ENCODE results near the gene MORF4L1. TPM values are rescaled to one million over a fixed set of nuclear protein-coding genes. Genes with fewer than 3 reads are reported as not detected.
"Not testable (repeated sequence)": the region's sequence is repeated elsewhere in the genome, so short reads cannot be mapped to it uniquely, and the experiment has no call there.

Gene MORF4L1
- total and polyA plus RNA-seq, 8 donors = 78.8 to 545 (median 267) TPM

GRCh38 chr15:78866803-78867202 lies 5.9 kb upstream of the MORF4L1 start:
- Histone ChIP-seq H3K4me1 (peaks cover 0 to 3% (median 1%) of the 10 kb centered on the region in 4 donors), H3K9me3 (no peaks in the 10 kb centered on the region), H3K4me3 (no peak overlapping the region), H3K27ac (no peak overlapping the region), H3K27me3 (no peaks in the 10 kb centered on the region), H3K36me3 (no peaks in the 10 kb centered on the region)
- intact Hi-C loops (cut with DNase I; ENCODE audit: low total_unique reads) = no loop called here
- no peak for DNase-seq
- WGBS, 5 donors = 32 to 63% (median 43%) methylated on average over 4 of the region's 4 CpGs
- no peak for TF ChIP-seq EP300 (IDR thresholded peaks at IDR 0.05)
- no peak for TF ChIP-seq CTCF (IDR thresholded peaks at IDR 0.05)
- TF ChIP-seq POLR2A (IDR thresholded peaks at IDR 0.05) = no peak
- TF ChIP-seq POLR2AphosphoS5 (IDR thresholded peaks at IDR 0.05) = no peak

GRCh38 chr15:78868366-78868765 lies 4.3 kb upstream of the MORF4L1 start:
- no peak for TF ChIP-seq EP300 (IDR thresholded peaks at IDR 0.05)
- TF ChIP-seq POLR2AphosphoS5 (IDR thresholded peaks at IDR 0.05) = no peak
- TF ChIP-seq POLR2A (IDR thresholded peaks at IDR 0.05) = no peak
- TF ChIP-seq CTCF (IDR thresholded peaks at IDR 0.05) = no peak
- WGBS, 5 donors = 91 to 97% (median 92%) methylated on average over 3 of the region's 3 CpGs
- DNase-seq = no peak
- H3K4me3 ChIP-seq = no peak overlapping the region
- H3K36me3 ChIP-seq = no peaks in the 10 kb centered on the region
- peaks cover 3 to 9% (median 7%) of the 10 kb centered on the region in 4 donors for H3K4me1 ChIP-seq
- H3K27me3 ChIP-seq = no peaks in the 10 kb centered on the region
- H3K27ac ChIP-seq = no peak overlapping the region
- H3K9me3 ChIP-seq = no peaks in the 10 kb centered on the region
- intact Hi-C loops (cut with DNase I; ENCODE audit: low total_unique reads) = no loop called here

GRCh38 chr15:78871483-78872127 lies 1.1 kb upstream of the MORF4L1 start:
- H3K36me3 ChIP-seq; intact Hi-C loops (cut with DNase I; ENCODE audit: low total_unique reads); H3K9me3 ChIP-seq; H3K27me3 ChIP-seq: not testable (repeated sequence)
- peak overlapping the region in 2 of 4 donors; percentile 87 to 99 for H3K4me3 ChIP-seq
- peak in 1 of 2 donors; percentile 18 for DNase-seq
- H3K27ac ChIP-seq = peak overlapping the region in 3 of 5 donors; percentile 98 to 100 (median 99)
- peaks cover 18 to 30% (median 25%) of the 10 kb centered on the region in 4 donors for H3K4me1 ChIP-seq
- 73 to 88% (median 83%) methylated on average over 24 of the region's 24 CpGs for WGBS, 5 donors

GRCh38 chr15:78872972-78873792 lies 492 bp downstream of the MORF4L1 start:
- peak overlapping the region; percentile 98 to 100 (median 100) for H3K27ac ChIP-seq
- H3K27me3 ChIP-seq = no peaks in the 10 kb centered on the region
- no peaks in the 10 kb centered on the region for H3K9me3 ChIP-seq
- intact Hi-C loops (cut with DNase I; ENCODE audit: low total_unique reads) = no loop called here
- peak overlapping the region; percentile 69 to 99 (median 84) for H3K4me3 ChIP-seq
- WGBS, 5 donors = 0 to 1% (median 0%) methylated on average over 74 to 75 of the region's 75 CpGs
- H3K36me3 ChIP-seq = no peaks in the 10 kb centered on the region
- DNase-seq = peak; percentile 78 to 96
- no peak for TF ChIP-seq EP300 (IDR thresholded peaks at IDR 0.05)
- TF ChIP-seq POLR2A (IDR thresholded peaks at IDR 0.05) = peak in 1 of 4 donors; percentile 76
- TF ChIP-seq CTCF (IDR thresholded peaks at IDR 0.05) = peak in 2 of 7 experiments; percentile 7 to 41
- peak; percentile 21 to 54 (median 25) for TF ChIP-seq POLR2AphosphoS5 (IDR thresholded peaks at IDR 0.05)
- peaks cover 32 to 46% (median 40%) of the 10 kb centered on the region in 4 donors for H3K4me1 ChIP-seq

All from stomach (tissue), 9 donors.